ENCODE data around the gene SBK1.

Gene SBK1

DNA sequence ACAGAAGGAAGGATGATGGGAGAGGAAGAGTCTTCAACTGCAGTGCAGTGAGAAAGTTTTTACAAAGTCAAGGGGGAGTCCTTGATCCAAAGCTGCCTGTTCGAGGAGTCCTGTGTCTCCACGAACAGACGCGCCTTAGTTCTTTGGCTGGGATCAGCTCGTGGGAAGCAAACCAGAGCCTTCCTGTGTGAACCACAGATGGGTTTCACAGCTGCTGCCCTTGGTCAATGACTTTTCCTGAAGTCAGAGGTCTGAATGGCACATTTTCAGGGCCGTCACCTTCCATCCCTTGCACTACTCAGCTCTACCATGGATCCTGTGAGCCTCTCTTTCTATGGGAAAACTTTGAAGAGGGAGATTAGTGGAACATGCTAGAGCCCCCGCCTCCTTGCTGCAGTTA, 4.2 kb upstream of the SBK1 start:
- DNase-seq (ENCODE audit: low read depth) = no peak
- TF ChIP-seq, protein P1, sequence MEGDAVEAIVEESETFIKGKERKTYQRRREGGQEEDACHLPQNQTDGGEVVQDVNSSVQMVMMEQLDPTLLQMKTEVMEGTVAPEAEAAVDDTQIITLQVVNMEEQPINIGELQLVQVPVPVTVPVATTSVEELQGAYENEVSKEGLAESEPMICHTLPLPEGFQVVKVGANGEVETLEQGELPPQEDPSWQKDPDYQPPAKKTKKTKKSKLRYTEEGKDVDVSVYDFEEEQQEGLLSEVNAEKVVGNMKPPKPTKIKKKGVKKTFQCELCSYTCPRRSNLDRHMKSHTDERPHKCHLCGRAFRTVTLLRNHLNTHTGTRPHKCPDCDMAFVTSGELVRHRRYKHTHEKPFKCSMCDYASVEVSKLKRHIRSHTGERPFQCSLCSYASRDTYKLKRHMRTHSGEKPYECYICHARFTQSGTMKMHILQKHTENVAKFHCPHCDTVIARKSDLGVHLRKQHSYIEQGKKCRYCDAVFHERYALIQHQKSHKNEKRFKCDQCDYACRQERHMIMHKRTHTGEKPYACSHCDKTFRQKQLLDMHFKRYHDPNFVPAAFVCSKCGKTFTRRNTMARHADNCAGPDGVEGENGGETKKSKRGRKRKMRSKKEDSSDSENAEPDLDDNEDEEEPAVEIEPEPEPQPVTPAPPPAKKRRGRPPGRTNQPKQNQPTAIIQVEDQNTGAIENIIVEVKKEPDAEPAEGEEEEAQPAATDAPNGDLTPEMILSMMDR (IDR thresholded peaks at IDR 0.05; ENCODE audit: insufficient read depth, low read depth, low read length, missing control alignments) = no peak
- H3K4me3 ChIP-seq (ENCODE audit: low read length) = no peak overlapping the region

- no peak overlapping the region for H3K4me3 ChIP-seq (ENCODE audit: low read length)
- TF ChIP-seq, protein P1 (IDR thresholded peaks at IDR 0.05; ENCODE audit: insufficient read depth, low read depth, low read length, missing control alignments) = no peak
- no peak for DNase-seq (ENCODE audit: low read depth)
These were observed 3.3 kb upstream of the SBK1 start for GRCh38 chr16:28289048-28289447.

GRCh38 chr16:28289939-28290858, 2.1 kb upstream of the SBK1 start:
- H3K4me3 ChIP-seq (ENCODE audit: low read length) = no peak overlapping the region
- TF ChIP-seq, protein P1 (IDR thresholded peaks at IDR 0.05; ENCODE audit: insufficient read depth, low read depth, low read length, missing control alignments) = no peak
- DNase-seq (ENCODE audit: low read depth) = no peak

DNA sequence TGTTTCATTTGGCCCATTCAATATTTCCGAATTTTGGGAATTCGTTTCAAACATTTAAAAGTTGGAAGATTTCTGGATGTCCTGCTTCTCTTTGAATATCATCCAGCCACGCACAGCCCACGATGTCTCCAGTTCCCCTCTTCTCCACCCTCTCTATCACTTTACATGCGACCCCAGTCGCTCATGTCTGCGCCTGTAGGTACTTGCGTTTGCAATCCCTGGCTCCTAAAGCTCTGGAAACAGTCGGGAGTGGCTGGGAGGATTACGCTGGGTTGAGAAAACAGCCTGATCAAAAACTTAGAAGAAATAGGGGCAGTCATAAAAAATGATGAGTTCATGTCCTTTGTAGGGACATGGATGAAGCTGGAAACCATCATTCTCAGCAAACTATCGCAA, 1.5 kb upstream of the SBK1 start:
- TF ChIP-seq, protein P1 (IDR thresholded peaks at IDR 0.05; ENCODE audit: insufficient read depth, low read depth, low read length, missing control alignments) = no peak
- no peak overlapping the region for H3K4me3 ChIP-seq (ENCODE audit: low read length)
- no peak for DNase-seq (ENCODE audit: low read depth)

DNA sequence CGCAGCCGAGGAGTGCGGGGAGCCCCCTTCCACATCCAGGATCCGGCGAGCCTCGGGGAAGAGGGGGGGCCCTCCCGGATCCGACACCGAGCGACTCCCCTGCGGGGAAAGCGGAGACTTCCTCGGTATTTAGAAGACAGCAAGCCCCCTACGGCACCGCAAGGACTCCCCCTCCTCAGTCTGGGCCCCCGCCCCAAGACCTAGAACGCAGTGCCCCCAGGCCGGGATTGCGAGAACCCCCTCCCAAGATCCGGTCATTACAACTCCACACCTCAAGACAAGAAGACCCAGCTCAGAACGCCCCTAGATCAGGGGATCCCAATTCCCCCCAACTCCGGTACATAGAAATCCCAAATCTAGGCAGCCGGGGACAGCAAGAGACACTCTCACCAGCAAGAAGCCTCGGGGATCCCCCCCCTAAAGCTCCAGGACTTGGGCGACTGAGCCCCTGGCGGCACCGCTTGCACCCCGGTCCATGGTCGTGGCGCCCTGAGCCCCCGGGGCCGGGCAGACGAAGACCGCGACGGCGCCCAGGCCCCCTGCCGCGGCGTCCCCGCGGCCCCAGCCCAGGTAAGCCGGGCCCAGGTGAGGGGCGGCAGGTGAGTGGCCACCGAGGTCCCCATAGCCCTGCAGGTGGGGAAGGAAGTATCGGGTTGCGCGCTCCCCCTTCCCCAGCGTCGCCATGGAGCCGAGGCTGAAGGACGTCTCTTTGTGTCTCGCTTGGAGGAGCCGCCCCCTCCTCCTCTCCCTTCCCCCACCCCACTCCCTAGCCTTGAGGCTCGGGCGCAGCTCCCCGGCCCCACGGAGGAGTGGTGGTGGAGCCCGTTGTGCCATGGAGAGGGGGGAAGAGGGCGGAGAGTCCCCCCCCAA, 641 bp downstream of the SBK1 start:
- DNase-seq (ENCODE audit: low read depth) = no peak
- TF ChIP-seq, protein P1 (IDR thresholded peaks at IDR 0.05; ENCODE audit: insufficient read depth, low read depth, low read length, missing control alignments) = no peak
- peak overlapping the region; percentile 44 for H3K4me3 ChIP-seq (ENCODE audit: low read length)

- H3K4me3 ChIP-seq (ENCODE audit: low read length) = no peak overlapping the region
- DNase-seq (ENCODE audit: low read depth) = no peak
- TF ChIP-seq, protein P1 (IDR thresholded peaks at IDR 0.05; ENCODE audit: insufficient read depth, low read depth, low read length, missing control alignments) = no peak
These were observed 1.3 kb downstream of the SBK1 start for GRCh38 chr16:28293601-28293960.

Measured in epithelial cell of esophagus (primary cell).